ENCODE data around the gene ADAMTS20.

ADAMTS20 gene

DNA sequence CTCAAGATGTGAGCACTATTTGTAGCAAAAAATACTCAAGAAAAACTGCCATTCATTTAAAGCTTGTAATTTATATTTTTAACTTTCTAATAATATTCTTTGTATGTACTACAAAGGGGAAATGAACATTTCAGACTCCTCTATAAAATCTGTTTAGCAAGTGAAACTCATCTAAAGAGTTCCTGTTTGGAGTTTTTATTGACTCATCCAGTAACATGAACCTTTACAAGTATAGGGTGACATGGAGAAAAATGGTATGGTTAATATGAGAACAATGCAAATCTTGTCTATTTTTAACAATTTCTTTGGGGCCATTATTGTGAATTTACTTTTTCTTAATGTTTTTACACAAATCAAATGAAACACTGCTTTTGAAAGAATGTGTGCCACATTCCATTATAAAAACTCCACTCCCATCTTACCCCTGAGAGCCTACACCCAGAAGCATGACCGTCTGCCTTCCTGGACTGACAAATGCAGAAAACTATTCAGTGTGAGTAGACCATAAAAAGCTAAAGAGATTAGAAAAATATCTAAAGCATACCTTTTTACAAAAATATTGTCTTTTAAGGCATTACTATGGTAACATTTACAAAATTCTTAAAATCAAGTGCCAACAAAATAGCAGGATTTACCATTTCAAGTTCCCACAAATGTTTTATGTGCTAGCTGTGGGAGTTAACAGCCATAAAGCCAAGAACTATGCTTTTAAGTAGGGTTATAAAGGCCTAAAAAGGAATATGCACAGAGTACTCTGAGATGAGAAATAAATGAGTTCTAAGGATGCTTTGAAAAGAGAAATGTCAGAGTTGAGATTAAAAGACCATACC lies 144.0 kb downstream of the ADAMTS20 start:
- no peak for DNase-seq (ENCODE audit: insufficient read length, low spot score)
- FAIRE-seq: no peak
- TF ChIP-seq, protein P1, sequence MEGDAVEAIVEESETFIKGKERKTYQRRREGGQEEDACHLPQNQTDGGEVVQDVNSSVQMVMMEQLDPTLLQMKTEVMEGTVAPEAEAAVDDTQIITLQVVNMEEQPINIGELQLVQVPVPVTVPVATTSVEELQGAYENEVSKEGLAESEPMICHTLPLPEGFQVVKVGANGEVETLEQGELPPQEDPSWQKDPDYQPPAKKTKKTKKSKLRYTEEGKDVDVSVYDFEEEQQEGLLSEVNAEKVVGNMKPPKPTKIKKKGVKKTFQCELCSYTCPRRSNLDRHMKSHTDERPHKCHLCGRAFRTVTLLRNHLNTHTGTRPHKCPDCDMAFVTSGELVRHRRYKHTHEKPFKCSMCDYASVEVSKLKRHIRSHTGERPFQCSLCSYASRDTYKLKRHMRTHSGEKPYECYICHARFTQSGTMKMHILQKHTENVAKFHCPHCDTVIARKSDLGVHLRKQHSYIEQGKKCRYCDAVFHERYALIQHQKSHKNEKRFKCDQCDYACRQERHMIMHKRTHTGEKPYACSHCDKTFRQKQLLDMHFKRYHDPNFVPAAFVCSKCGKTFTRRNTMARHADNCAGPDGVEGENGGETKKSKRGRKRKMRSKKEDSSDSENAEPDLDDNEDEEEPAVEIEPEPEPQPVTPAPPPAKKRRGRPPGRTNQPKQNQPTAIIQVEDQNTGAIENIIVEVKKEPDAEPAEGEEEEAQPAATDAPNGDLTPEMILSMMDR (IDR thresholded peaks at IDR 0.05; ENCODE audit: insufficient read depth, missing control alignments): no peak

DNA sequence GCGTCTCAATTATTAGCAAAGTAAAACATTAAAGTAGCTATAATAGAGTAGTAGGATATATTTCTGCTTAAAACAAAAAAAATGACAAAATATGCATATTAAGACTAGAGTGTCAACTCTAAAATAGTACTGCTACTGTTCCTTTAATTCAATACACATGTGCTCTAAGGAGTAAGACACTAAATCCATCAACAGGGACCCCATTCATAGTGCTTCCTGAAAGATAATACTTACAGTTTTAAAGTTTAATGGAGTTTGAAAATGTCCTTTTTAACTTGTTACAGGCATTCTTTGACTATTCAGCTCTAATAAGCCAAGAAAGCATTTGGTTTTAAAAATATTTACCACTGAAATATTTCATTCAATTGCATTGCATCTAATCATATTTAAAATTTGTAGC lies 145.2 kb downstream of the ADAMTS20 start:
- TF ChIP-seq, protein P1 (IDR thresholded peaks at IDR 0.05; ENCODE audit: insufficient read depth, missing control alignments): no peak
- FAIRE-seq (no peak), DNase-seq (ENCODE audit: insufficient read length, low spot score) (no peak)

GRCh38 chr12:43402436-43402835 lies 149.6 kb downstream of the ADAMTS20 start:
- TF ChIP-seq, protein P1 (IDR thresholded peaks at IDR 0.05; ENCODE audit: insufficient read depth, missing control alignments): no peak
- FAIRE-seq (no peak), DNase-seq (ENCODE audit: insufficient read length, low spot score) (no peak)

DNA sequence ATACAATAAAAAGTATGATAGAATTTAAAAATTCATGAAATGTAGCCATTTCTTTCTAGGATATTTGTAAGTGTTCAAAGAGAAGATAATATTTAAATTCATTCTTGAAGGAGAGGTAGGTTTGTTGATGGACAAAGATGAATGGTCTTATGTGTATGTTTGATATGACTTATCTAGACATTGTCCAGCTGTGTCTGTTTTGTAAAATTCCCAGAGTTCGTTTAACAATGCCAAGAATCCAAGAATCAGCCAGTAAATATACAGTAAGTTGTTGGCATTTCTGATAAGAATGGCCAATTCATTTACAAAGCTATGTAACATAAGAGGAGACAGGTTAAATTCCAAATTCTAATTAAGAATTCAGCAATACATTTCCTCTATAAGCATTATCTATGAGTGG lies 150.9 kb downstream of the ADAMTS20 start:
- FAIRE-seq: no peak
- no peak for DNase-seq (ENCODE audit: insufficient read length, low spot score)
- TF ChIP-seq, protein P1 (IDR thresholded peaks at IDR 0.05; ENCODE audit: insufficient read depth, missing control alignments): no peak

- FAIRE-seq: no peak
- TF ChIP-seq, protein P1 (IDR thresholded peaks at IDR 0.05; ENCODE audit: insufficient read depth, missing control alignments): no peak
- DNase-seq (ENCODE audit: insufficient read length, low spot score): no peak
Observed at GRCh38 chr12:43396671-43397070, 155.3 kb downstream of the ADAMTS20 start.

- no peak for FAIRE-seq
- no peak for DNase-seq (ENCODE audit: insufficient read length, low spot score)
- TF ChIP-seq, protein P1 (IDR thresholded peaks at IDR 0.05; ENCODE audit: insufficient read depth, missing control alignments): no peak
Observed at GRCh38 chr12:43392116-43392515, 159.9 kb downstream of the ADAMTS20 start.

GRCh38 chr12:43381879-43382278 lies 170.1 kb downstream of the ADAMTS20 start:
- FAIRE-seq (no peak), DNase-seq (ENCODE audit: insufficient read length, low spot score) (no peak)
- TF ChIP-seq, protein P1 (IDR thresholded peaks at IDR 0.05; ENCODE audit: insufficient read depth, missing control alignments): no peak

Measured in D721Med (cell line).